Type B pancreatic cell (in vitro differentiated cells): ENCODE data around the gene MYMK. TPM values are rescaled to one million over a fixed set of nuclear protein-coding genes. Genes with fewer than 3 reads are reported as not detected.

Experiments
- DNase-seq: peaks from one replicate; pipeline ENCODE4 v3.0.0; 2021; ENCODE audit warnings: mixed read lengths; ENCODE audit not compliant: unreplicated experiment; ENCODE audit errors: extremely low spot score
- H3K27ac Mint-ChIP-seq: 2 replicates; pipeline ENCODE4 v1.8.0; 2021; ENCODE audit warnings: mild to moderate bottlenecking, mixed read lengths
- H3K27me3 Mint-ChIP-seq: 2 replicates; pipeline ENCODE4 v1.8.0; 2021; ENCODE audit warnings: mixed read lengths
- H3K36me3 Mint-ChIP-seq: 2 replicates; pipeline ENCODE4 v1.8.0; 2021; ENCODE audit warnings: mixed read lengths
- H3K4me1 Mint-ChIP-seq: one replicate; pipeline ENCODE4 v1.8.0; 2021; ENCODE audit warnings: mixed read lengths; ENCODE audit not compliant: unreplicated experiment
- H3K4me3 Mint-ChIP-seq: 2 replicates; pipeline ENCODE4 v1.8.0; 2021; ENCODE audit warnings: mild to moderate bottlenecking, mixed read lengths
- H3K9me3 Mint-ChIP-seq: 2 replicates; pipeline ENCODE4 v1.8.0; 2021; ENCODE audit warnings: mixed read lengths
- CTCF ChIP-seq: fragments of 200-600 bp; sonication (generic); conservative IDR thresholded peaks from 2 replicates; pipeline ENCODE4 v1.5.0; 2021; ENCODE audit warnings: antibody characterized with exemption, mild to moderate bottlenecking
- total RNA-seq: library from RNA; stranded (reverse); gene quantifications from 2 replicates; pipeline ENCODE4 v1.2.1, GENCODE V29; 2021; ENCODE audit warnings: low replicate concordance

MYMK gene
- total RNA-seq, 1 donor from 2014 or later: not detected

GRCh38 chr9:133528001-133528875 is 3.5 kb upstream of the MYMK start:
- Mint-ChIP-seq H3K36me3 (no peaks in the 10 kb centered on the region), H3K4me1 (peaks cover 33% of the 10 kb centered on the region), H3K4me3 (no peak overlapping the region), H3K27me3 (peaks cover 19% of the 10 kb centered on the region), H3K27ac (no peak overlapping the region), H3K9me3 (no peaks in the 10 kb centered on the region)
- no peak for TF ChIP-seq CTCF
- no peak for DNase-seq

GRCh38 chr9:133527444-133527920 is 2.7 kb upstream of the MYMK start:
- Mint-ChIP-seq H3K4me1 (peaks cover 38% of the 10 kb centered on the region), H3K27ac (peak overlapping the region; percentile 30), H3K36me3 (no peaks in the 10 kb centered on the region), H3K9me3 (no peaks in the 10 kb centered on the region), H3K4me3 (peak overlapping the region; percentile 54), H3K27me3 (peaks cover 18% of the 10 kb centered on the region)
- no peak for TF ChIP-seq CTCF
- no peak for DNase-seq

- H3K9me3 Mint-ChIP-seq: no peaks in the 10 kb centered on the region
- no peak for DNase-seq
- no peaks in the 10 kb centered on the region for H3K36me3 Mint-ChIP-seq
- peak overlapping the region; percentile 61 for H3K27ac Mint-ChIP-seq
- H3K27me3 Mint-ChIP-seq: peaks cover 18% of the 10 kb centered on the region
- peak overlapping the region; percentile 51 for H3K4me3 Mint-ChIP-seq
- peaks cover 38% of the 10 kb centered on the region for H3K4me1 Mint-ChIP-seq
- TF ChIP-seq CTCF: no peak
Measured at GRCh38 chr9:133526721-133527321, 2.1 kb upstream of the MYMK start.

- H3K9me3 Mint-ChIP-seq: no peaks in the 10 kb centered on the region
- TF ChIP-seq CTCF: no peak
- no peak overlapping the region for H3K27ac Mint-ChIP-seq
- no peak overlapping the region for H3K4me3 Mint-ChIP-seq
- peaks cover 18% of the 10 kb centered on the region for H3K27me3 Mint-ChIP-seq
- H3K36me3 Mint-ChIP-seq: no peaks in the 10 kb centered on the region
- peaks cover 44% of the 10 kb centered on the region for H3K4me1 Mint-ChIP-seq
- no peak for DNase-seq
Measured at GRCh38 chr9:133525677-133526076, 918 bp upstream of the MYMK start.

GRCh38 chr9:133524146-133524545 is 613 bp downstream of the MYMK start:
- Mint-ChIP-seq H3K4me3 (no peak overlapping the region), H3K9me3 (no peaks in the 10 kb centered on the region), H3K27ac (no peak overlapping the region), H3K4me1 (peaks cover 44% of the 10 kb centered on the region), H3K36me3 (no peaks in the 10 kb centered on the region), H3K27me3 (peaks cover 21% of the 10 kb centered on the region)
- no peak for DNase-seq
- no peak for TF ChIP-seq CTCF
